ENCODE results near the gene MN1. TPM values are rescaled to one million over a fixed set of nuclear protein-coding genes. Genes with fewer than 3 reads are reported as not detected.

The MN1 gene
- total RNA-seq, 1 experiment from 2014 or later: 8.2 TPM

- no peaks in the 10 kb centered on the region for H3K36me3 ChIP-seq (ENCODE audit: low read depth)
- no peaks in the 10 kb centered on the region for H3K9me2 ChIP-seq (ENCODE audit: insufficient read depth)
- intact Hi-C loops (cut with micrococcal nuclease; ENCODE audit: unreplicated experiment): no loop called here
- no peaks in the 10 kb centered on the region for H3K27me3 ChIP-seq (ENCODE audit: insufficient read depth, low read depth)
- no peak for TF ChIP-seq CTCF (conservative IDR thresholded peaks at IDR 0.05)
- no peaks in the 10 kb centered on the region for H3K4me1 ChIP-seq (replicated peaks; ENCODE audit: insufficient read depth)
- ChIA-PET CTCF (no interaction called here), POLR2A (ENCODE audit: unreplicated experiment) (no interaction called here)
- H3K9me3 ChIP-seq (ENCODE audit: insufficient read depth, low read depth): no peaks in the 10 kb centered on the region
- no peaks in the 10 kb centered on the region for H3F3A ChIP-seq (ENCODE audit: insufficient read depth, low read depth)
- no peak overlapping the region for H2AFZ ChIP-seq
- no peaks in the 10 kb centered on the region for H3K79me2 ChIP-seq (ENCODE audit: low read depth)
- BruUV-seq (replicated peaks): no TSS peak
- no peaks in the 10 kb centered on the region for H4K20me1 ChIP-seq (ENCODE audit: insufficient read depth)
- H3K4me3 ChIP-seq: no peak overlapping the region
- no peak for DNase-seq
- H3K4me2 ChIP-seq: no peak overlapping the region
- H3K27ac ChIP-seq: no peak overlapping the region
Measured at GRCh38 chr22:27780161-27780575, 21.4 kb downstream of the MN1 start.

- H2AFZ ChIP-seq: no peak overlapping the region
- no peaks in the 10 kb centered on the region for H3K9me2 ChIP-seq (ENCODE audit: insufficient read depth)
- no peak for DNase-seq
- H3K4me3 ChIP-seq: no peak overlapping the region
- no TSS peak for BruUV-seq (replicated peaks)
- no peaks in the 10 kb centered on the region for H3K4me1 ChIP-seq (replicated peaks; ENCODE audit: insufficient read depth)
- ChIA-PET POLR2A (ENCODE audit: unreplicated experiment) (interaction anchor here (0.7 kb wide), 1 partner anchor 318 kb away, joined by 6 read pairs; no protein-coding TSS in a partner anchor), CTCF (no interaction called here)
- H4K20me1 ChIP-seq (ENCODE audit: insufficient read depth): no peaks in the 10 kb centered on the region
- no peaks in the 10 kb centered on the region for H3K27me3 ChIP-seq (ENCODE audit: insufficient read depth, low read depth)
- no peaks in the 10 kb centered on the region for H3K36me3 ChIP-seq (ENCODE audit: low read depth)
- intact Hi-C loops (cut with micrococcal nuclease; ENCODE audit: unreplicated experiment): no loop called here
- H3F3A ChIP-seq (ENCODE audit: insufficient read depth, low read depth): no peaks in the 10 kb centered on the region
- no peak for TF ChIP-seq EZH2 (IDR thresholded peaks at IDR 0.05; ENCODE audit: low read depth)
- no peak for TF ChIP-seq CTCF (conservative IDR thresholded peaks at IDR 0.05)
- no peak overlapping the region for H3K27ac ChIP-seq
- no peaks in the 10 kb centered on the region for H3K9me3 ChIP-seq (ENCODE audit: insufficient read depth, low read depth)
- no peaks in the 10 kb centered on the region for H3K79me2 ChIP-seq (ENCODE audit: low read depth)
- no peak overlapping the region for H3K4me2 ChIP-seq
Measured at GRCh38 chr22:27779643-27780042, 21.9 kb downstream of the MN1 start.

GRCh38 chr22:27778294-27779090, 23.1 kb downstream of the MN1 start:
- BruUV-seq (replicated peaks): no TSS peak
- Histone ChIP-seq H3K27ac (no peak overlapping the region), H3K79me2 (ENCODE audit: low read depth) (no peaks in the 10 kb centered on the region), H2AFZ (no peak overlapping the region), H3K4me1 (replicated peaks; ENCODE audit: insufficient read depth) (no peaks in the 10 kb centered on the region), H3K4me2 (no peak overlapping the region), H3K36me3 (ENCODE audit: low read depth) (no peaks in the 10 kb centered on the region), H3K27me3 (ENCODE audit: insufficient read depth, low read depth) (no peaks in the 10 kb centered on the region), H4K20me1 (ENCODE audit: insufficient read depth) (no peaks in the 10 kb centered on the region), H3F3A (ENCODE audit: insufficient read depth, low read depth) (no peaks in the 10 kb centered on the region), H3K4me3 (no peak overlapping the region), H3K9me2 (ENCODE audit: insufficient read depth) (no peaks in the 10 kb centered on the region), H3K9me3 (ENCODE audit: insufficient read depth, low read depth) (no peaks in the 10 kb centered on the region)
- intact Hi-C loops (cut with micrococcal nuclease; ENCODE audit: unreplicated experiment): no loop called here
- POLR2A ChIA-PET (ENCODE audit: unreplicated experiment): no interaction called here
- TF ChIP-seq EZH2 (IDR thresholded peaks at IDR 0.05; ENCODE audit: low read depth): no peak
- TF ChIP-seq CTCF (conservative IDR thresholded peaks at IDR 0.05): no peak
- CTCF ChIA-PET: no interaction called here
- no peak for DNase-seq

All from PC-9 (cell line).